DMS153 treated with DMSO at 0.1 percent for 48 hours (cell line): ENCODE data around the gene ANO1.

ENCODE experiments used
- DNase-seq: peaks from one replicate; lab custom pipeline; 2025; ENCODE audit not compliant: unreplicated experiment; lab: John Stamatoyannopoulos, UW

Gene ANO1

GRCh38 chr11:70111269-70112016 is 33.3 kb downstream of the ANO1 start:
- DNase-seq: peak; percentile 60

- no peak for DNase-seq
Observed at GRCh38 chr11:70112017-70112434, 33.9 kb downstream of the ANO1 start.

GRCh38 chr11:70113801-70114200 is 35.7 kb downstream of the ANO1 start:
- DNase-seq: no peak

GRCh38 chr11:70115778-70116177 is 37.7 kb downstream of the ANO1 start:
- no peak for DNase-seq

- no peak for DNase-seq
Observed at GRCh38 chr11:70116386-70117065, 38.4 kb downstream of the ANO1 start.

GRCh38 chr11:70117567-70118145 is 39.5 kb downstream of the ANO1 start:
- no peak for DNase-seq

GRCh38 chr11:70118642-70119041 is 40.5 kb downstream of the ANO1 start:
- DNase-seq: no peak

GRCh38 chr11:70119502-70119901 is 41.4 kb downstream of the ANO1 start:
- DNase-seq: no peak

GRCh38 chr11:70120674-70121073 is 42.6 kb downstream of the ANO1 start:
- no peak for DNase-seq

GRCh38 chr11:70122490-70123198 is 44.5 kb downstream of the ANO1 start:
- DNase-seq: no peak

GRCh38 chr11:70123711-70124110 is 45.6 kb downstream of the ANO1 start:
- DNase-seq: no peak

- DNase-seq: no peak
Observed at GRCh38 chr11:70124321-70125000, 46.3 kb downstream of the ANO1 start.

- no peak for DNase-seq
Observed at GRCh38 chr11:70126494-70126893, 48.4 kb downstream of the ANO1 start.

- DNase-seq: no peak
Observed at GRCh38 chr11:70127653-70128434, 49.7 kb downstream of the ANO1 start.

GRCh38 chr11:70128435-70128906 is 50.4 kb downstream of the ANO1 start:
- DNase-seq: peak; percentile 18

- no peak for DNase-seq
Observed at GRCh38 chr11:70129051-70129592, 51.0 kb downstream of the ANO1 start.

- DNase-seq: no peak
Observed at GRCh38 chr11:70130636-70131035, 52.5 kb downstream of the ANO1 start.

GRCh38 chr11:70131606-70132190 is 53.6 kb downstream of the ANO1 start:
- DNase-seq: no peak

- DNase-seq: no peak
Observed at GRCh38 chr11:70132641-70133040, 54.5 kb downstream of the ANO1 start.
